HEK293 (cell line): ENCODE data around the gene PCDHB11.

ENCODE experiments used
- ZBTB20 ChIP-seq: fragments of 450-650 bp; formaldehyde crosslinking; IDR thresholded peaks from 2 replicates; pipeline ENCODE4 v1.5.1; 2016; ENCODE audit warnings: missing biosample characterization, missing genetic modification characterization
- ZNF140 ChIP-seq: fragments of 450-650 bp; formaldehyde crosslinking; IDR thresholded peaks from 2 replicates; pipeline ENCODE4 v1.5.1; 2016; ENCODE audit warnings: missing biosample characterization, missing genetic modification characterization

- no peak for TF ChIP-seq ZNF140
- TF ChIP-seq ZBTB20 (tag by site-specific recombination) = no peak
These were observed 19.1 kb upstream of the PCDHB11 start for GRCh38 chr5:141180313-141180712.
